IPS DF 4.7 (cell line): ENCODE data around the gene TEX2.

Experiments
- DNase-seq: peaks from one replicate; pipeline ENCODE4 v3.0.0-alpha.2; 2013; ENCODE audit warnings: low spot score; ENCODE audit errors: extremely low read depth

The TEX2 gene

DNA sequence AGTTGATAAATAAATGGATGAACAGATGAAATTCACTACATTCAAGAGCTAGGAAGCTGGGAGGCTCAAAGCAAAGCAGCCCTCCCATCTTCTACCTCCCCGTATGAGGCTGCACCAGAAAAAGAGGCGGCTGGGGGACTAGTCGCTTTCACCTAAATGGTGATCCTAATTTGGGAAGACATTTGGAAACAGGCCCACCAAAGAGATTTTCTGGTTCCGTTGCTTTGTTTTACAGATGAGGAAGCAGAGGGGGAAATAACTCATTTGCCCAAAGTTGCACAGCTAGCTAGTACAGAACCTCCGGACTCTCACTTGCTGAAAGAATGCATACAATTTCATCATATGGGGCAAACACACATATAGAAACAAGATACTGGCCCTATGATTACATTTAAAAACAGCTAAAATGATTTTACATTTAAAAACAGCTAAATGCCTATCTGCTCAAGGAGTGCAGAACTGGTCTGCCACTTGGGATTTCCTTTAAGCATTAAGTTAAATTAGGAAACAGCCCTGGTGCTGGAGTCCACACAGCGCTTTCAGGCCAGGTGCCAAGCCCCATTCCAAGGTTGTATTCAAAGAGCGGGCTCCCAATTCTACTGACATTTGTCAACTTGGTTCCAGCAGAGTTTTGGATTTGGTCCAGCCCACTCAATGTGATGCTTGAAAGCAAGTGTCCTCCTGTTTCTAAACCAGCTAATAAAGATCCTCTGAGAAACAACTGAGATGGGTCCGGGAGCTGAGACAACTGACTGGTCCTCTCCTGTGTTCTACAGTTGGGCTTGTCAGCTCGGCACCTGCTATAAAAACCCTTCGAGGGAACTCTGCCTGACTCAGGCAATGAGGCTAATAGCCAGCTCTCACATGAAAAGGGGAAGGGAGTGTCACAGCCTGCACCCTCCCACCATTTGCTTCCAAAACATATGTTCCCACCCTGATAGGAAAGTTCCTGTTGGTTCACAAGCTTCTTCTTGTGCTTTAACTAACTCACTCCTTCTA, 144.8 kb downstream of the TEX2 start:
- no peak for DNase-seq

DNA sequence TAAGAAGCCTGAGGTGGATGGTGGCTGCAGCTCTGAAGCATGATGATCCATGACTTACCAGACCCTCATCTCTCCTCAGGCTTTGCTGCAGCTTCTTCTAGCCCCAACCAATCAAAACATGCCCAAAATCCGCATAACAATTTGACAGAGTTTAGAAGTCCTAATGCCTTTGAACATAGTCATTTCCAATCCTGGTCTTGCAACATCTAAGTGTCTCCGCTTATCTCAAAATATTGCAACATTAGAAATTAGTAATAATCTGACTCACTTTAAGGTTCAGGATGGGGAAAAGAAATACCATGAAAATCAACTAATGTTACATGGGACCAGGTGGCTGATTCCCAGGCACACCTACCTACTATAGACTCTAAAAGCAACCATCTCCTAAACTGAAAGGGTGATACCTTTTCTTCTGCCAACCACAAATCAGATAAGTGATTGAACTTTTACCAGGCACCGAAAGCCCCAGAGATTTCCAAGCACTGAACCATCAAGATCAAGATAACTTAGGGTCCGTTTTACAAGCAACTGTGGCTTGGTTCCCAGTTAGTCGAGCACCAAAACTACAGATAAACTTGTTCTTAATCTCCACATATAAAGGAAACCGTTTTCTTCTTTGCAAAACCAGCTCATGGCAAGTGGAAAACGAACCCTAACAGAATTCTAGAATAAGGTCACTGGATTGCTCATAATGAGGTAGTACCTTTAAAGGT, 147.1 kb downstream of the TEX2 start:
- DNase-seq = no peak

- no peak for DNase-seq
These were observed 147.9 kb downstream of the TEX2 start for GRCh38 chr17:64115043-64115698.

- no peak for DNase-seq
These were observed 150.1 kb downstream of the TEX2 start for GRCh38 chr17:64113006-64113405.

GRCh38 chr17:64111831-64112230, 151.2 kb downstream of the TEX2 start:
- no peak for DNase-seq

GRCh38 chr17:64110379-64111152, 152.5 kb downstream of the TEX2 start:
- no peak for DNase-seq

GRCh38 chr17:64109400-64109799, 153.7 kb downstream of the TEX2 start:
- DNase-seq = no peak

DNA sequence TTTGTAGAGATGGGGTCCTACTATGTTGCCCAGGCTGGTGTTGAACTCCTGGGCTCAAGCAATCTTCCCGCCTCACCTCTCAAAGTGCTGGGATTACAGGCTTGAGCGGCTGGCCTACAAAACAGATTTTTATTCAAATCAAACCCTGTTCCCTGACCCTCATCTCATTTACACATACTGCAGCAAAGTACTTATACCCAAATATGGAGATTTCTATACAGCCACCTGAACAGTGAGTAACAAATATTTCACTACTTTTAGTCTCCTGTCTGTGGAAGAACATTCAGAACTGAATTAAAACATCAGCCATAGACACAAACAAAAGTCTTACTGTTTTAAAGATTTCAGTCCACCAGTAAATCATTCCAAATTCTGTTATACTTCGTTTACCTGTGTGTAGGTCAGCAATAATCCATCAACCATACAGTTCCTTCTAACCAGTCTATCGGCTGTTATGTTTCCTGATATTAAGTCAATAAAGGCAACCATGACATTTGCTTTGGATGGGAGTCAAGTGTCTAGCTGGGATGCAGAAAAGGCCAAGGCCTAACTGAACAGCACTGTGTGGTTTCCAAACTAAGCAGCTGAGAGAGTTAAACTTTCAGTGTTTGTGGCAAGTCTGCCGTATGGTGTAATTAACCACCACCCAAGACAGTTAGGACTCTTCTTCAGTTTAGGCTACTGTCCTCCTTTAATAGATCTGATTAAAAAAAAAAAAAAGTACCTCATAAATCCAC, 155.4 kb downstream of the TEX2 start:
- no peak for DNase-seq

GRCh38 chr17:64106918-64107317, 156.1 kb downstream of the TEX2 start:
- DNase-seq = no peak

DNA sequence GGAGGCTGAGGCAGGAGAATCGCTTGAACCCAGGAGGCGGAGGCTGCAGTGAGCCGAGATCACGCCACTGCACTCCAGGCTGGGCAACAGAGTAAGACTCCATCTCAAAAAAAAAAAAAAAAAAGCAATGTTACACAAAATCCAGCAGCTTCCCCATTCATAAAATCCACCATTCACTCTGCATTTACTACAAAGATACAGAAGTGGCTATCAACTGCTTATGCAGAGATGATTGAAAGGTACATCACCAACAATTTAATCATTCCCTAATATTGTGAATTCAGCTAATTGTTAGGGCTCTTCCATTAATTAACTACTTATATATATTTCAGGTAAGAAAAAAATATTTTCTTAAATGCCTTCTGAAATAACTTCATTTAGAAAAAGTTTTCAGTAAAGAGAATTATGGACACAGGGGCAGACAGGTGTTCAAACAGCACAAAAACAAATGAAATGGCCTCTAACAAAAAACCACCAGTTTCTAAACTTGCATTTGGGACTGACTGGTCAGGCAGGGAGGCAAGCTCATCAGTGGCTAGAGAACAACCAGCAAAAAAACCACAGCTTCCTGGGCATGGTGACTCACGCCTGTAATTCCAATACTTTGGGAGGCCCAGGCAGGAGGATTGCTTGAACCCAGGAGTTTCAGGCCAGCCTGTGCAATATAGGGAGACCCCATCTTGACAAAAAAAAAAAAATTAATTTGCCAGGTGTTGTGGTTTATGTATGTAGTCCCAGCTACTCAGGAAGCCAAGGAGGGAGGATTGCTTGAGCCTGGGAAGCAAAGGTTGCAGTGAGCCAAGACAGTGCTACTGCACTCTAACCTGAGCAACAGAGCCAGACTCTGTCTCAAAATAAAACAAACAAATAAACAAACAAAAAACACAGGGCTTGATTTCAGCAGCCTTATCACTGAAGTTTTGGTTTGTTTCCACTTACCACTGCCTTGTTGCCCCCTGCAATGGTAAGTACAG, 159.4 kb downstream of the TEX2 start:
- no peak for DNase-seq

DNA sequence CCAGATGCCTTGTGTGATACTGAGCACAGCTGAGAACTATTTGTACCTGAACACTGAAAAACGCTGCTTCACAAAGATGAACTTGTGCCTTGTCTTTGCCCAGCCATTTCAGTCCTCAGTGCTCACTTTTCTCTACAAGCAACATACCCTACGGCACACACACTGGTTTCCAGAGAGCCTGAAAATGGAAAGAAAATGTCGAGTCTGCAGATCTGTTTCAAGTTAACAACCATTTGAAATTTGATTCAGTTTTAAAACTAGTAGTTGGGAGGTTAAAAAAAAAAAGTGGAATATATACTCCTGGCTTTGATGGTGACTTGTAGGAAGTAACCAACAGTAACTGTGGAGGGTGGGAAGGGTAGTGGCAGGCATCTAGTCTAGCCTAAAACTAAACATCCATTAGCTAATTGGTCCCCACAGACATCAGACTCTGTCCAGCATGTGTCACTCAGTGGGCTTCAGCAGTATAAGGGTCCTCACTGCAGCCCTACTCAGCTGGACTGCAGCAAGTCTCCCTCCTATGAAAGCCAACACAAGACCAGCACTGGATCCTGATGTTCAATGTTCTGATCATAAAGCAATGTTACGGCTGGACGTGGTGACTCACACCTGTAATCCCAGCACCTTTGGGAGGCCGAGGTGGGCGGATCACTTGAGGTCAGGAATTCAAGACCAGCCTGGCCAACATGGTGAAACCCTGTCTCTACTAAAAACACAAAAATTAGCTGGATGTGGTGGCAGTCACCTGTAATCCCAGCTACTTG, 160.3 kb downstream of the TEX2 start:
- DNase-seq = no peak

DNA sequence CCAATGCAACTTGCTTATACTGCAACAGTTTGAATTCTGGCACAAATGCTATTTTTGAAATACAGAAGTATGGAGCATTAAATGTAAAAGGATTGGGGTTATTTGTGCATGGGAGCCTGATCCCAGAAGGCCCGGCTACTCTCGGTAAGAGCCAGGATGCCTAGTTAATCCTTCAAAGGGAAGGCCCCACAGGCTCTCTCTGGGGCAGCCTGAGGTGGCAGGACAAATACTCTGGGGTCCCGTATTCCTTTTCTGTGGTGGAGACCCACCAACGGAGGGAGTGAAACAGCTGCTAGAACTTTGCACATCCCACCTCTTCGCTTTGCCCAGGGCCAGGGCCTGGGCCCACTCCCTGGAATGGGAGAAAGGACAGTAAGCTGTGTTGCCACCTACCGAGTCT, 163.5 kb downstream of the TEX2 start:
- no peak for DNase-seq
